Choroid plexus epithelial cell (primary cell): Measurements from ENCODE around the gene CTBP2.

Experiments used
- DNase-seq: peaks from one replicate; pipeline ENCODE4 v3.0.0-alpha.2; 2010; ENCODE audit warnings: low read depth
- H3K4me3 ChIP-seq: 2 replicates; pipeline ENCODE4 v1.5.1; 2011; ENCODE audit warnings: low read depth, mild to moderate bottlenecking, control low read depth, low read length, moderate library complexity
- CTCF ChIP-seq: conservative IDR thresholded peaks from 2 replicates; pipeline ENCODE4 v1.5.1; 2011; ENCODE audit warnings: low read depth, mild to moderate bottlenecking, control low read depth, inconsistent platforms, low read length, moderate library complexity

Gene CTBP2

GRCh38 chr10:125106586-125106985, 53.8 kb downstream of the CTBP2 start:
- no peak overlapping the region for H3K4me3 ChIP-seq
- no peak for TF ChIP-seq CTCF
- DNase-seq = no peak

GRCh38 chr10:125105706-125106255, 54.6 kb downstream of the CTBP2 start:
- no peak overlapping the region for H3K4me3 ChIP-seq
- DNase-seq = no peak
- TF ChIP-seq CTCF = no peak

- no peak for TF ChIP-seq CTCF
- no peak for DNase-seq
- no peak overlapping the region for H3K4me3 ChIP-seq
These were observed 55.2 kb downstream of the CTBP2 start for GRCh38 chr10:125105155-125105554.

GRCh38 chr10:125104559-125104958, 55.8 kb downstream of the CTBP2 start:
- TF ChIP-seq CTCF = no peak

GRCh38 chr10:125103924-125104323, 56.4 kb downstream of the CTBP2 start:
- no peak for TF ChIP-seq CTCF
- H3K4me3 ChIP-seq = no peak overlapping the region
- DNase-seq = no peak

More at GRCh38 chr10:125104559-125104958, 55.8 kb downstream of the CTBP2 start:
- no peak overlapping the region for H3K4me3 ChIP-seq
- no peak for DNase-seq

GRCh38 chr10:125103466-125103865, 56.9 kb downstream of the CTBP2 start:
- TF ChIP-seq CTCF = no peak
- DNase-seq = no peak
- H3K4me3 ChIP-seq = no peak overlapping the region

- TF ChIP-seq CTCF = no peak
- DNase-seq = no peak
- no peak overlapping the region for H3K4me3 ChIP-seq
These were observed 57.5 kb downstream of the CTBP2 start for GRCh38 chr10:125102821-125103220.
